Measurements from ENCODE around the gene ZC2HC1C. TPM values are rescaled to one million over a fixed set of nuclear protein-coding genes. Genes with fewer than 3 reads are reported as not detected.

Gene ZC2HC1C
- total RNA-seq, 1 experiment from 2014 or later, result 1.4 TPM

DNA sequence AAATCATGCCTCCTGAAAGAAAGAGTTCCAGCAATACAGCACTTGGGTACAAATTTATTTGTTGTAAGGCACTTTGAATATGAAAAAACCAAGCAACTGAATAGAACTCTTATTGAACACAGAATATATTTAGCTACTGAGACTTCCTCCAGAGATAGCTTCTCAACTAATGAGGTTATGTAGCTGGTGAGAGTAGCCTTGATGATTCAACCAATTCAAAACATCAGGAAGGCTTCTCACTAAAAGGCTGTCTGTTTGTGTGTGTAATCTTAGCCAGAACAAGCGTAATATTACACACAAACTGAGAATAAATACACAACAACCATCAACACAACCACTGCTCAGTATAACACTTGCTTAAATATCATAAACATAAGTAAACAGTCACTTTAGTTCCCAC is 46.3 kb upstream of the ZC2HC1C start:
- Histone ChIP-seq H3K27ac (ENCODE audit: insufficient read length, low read depth, low read length) (no peak overlapping the region), H3K27me3 (ENCODE audit: insufficient read depth, low read length) (no peaks in the 10 kb centered on the region), H2BK120ac (ENCODE audit: low read depth, low read length, poor library complexity, severe bottlenecking) (no peak overlapping the region), H4K20me1 (ENCODE audit: control insufficient read depth, insufficient read depth, insufficient read length) (no peaks in the 10 kb centered on the region), H3T11ph (ENCODE audit: low read length) (no peak overlapping the region), H2AK5ac (ENCODE audit: insufficient read length, low read length) (no peak overlapping the region), H2BK20ac (ENCODE audit: low read depth, low read length, poor library complexity, severe bottlenecking) (no peak overlapping the region), H4K91ac (ENCODE audit: insufficient read length, low read depth, low read length) (no peak overlapping the region), H3K18ac (ENCODE audit: insufficient read length, low read depth, low read length) (no peak overlapping the region), H3K79me2 (ENCODE audit: insufficient read depth, low read length) (no peaks in the 10 kb centered on the region), H3K79me1 (ENCODE audit: insufficient read depth, low read depth, low read length, poor library complexity, severe bottlenecking) (no peaks in the 10 kb centered on the region), H4K5ac (ENCODE audit: insufficient read length, low read depth, low read length) (no peak overlapping the region), H2BK15ac (ENCODE audit: low read depth, low read length) (no peak overlapping the region), H3K9me3 (ENCODE audit: control insufficient read depth, low read depth, low read length) (no peaks in the 10 kb centered on the region), H2AFZ (ENCODE audit: low read length) (no peak overlapping the region), H2BK12ac (ENCODE audit: insufficient read length, low read depth, low read length) (no peak overlapping the region), H3K23ac (ENCODE audit: insufficient read length, low read depth, low read length) (no peak overlapping the region), H3K4ac (ENCODE audit: low read depth, low read length) (no peak overlapping the region), H3K14ac (ENCODE audit: insufficient read depth, low read length) (no peak overlapping the region), H3K9ac (ENCODE audit: extremely low read depth, insufficient read length, low read length) (no peak overlapping the region), H3K56ac (ENCODE audit: insufficient read length, low read depth, low read length) (no peak overlapping the region), H3K4me1 (ENCODE audit: insufficient read depth, low read length) (no peaks in the 10 kb centered on the region), H3K4me2 (ENCODE audit: insufficient read depth, insufficient read length, low read length) (no peak overlapping the region), H2BK5ac (ENCODE audit: insufficient read length, low read length) (no peak overlapping the region), H4K8ac (replicated peaks; ENCODE audit: insufficient read length, low read depth, low read length) (no peak overlapping the region), H3K23me2 (ENCODE audit: insufficient read length, low read depth, low read length, poor library complexity, severe bottlenecking) (no peaks in the 10 kb centered on the region)
- Mint-ChIP-seq H3K4me3 (no peak overlapping the region), H3K36me3 (ENCODE audit: insufficient read depth in 1 of 3, low read depth in 3 of 3) (peaks cover 0 to 41% (median 24%) of the 10 kb centered on the region in 3 experiments; a peak in 5 of 7 replicates), H3K27me3 (ENCODE audit: low read depth) (no peaks in the 10 kb centered on the region), H3K4me1 (no peaks in the 10 kb centered on the region), H3K9me3 (no peaks in the 10 kb centered on the region), H3K27ac (no peak overlapping the region)
- no CpG with 5 or more reads among the region's 1 CpG for WGBS (ENCODE audit: extremely low coverage, insufficient read length, low lambda C conversion rate)
- TF ChIP-seq, protein P1, sequence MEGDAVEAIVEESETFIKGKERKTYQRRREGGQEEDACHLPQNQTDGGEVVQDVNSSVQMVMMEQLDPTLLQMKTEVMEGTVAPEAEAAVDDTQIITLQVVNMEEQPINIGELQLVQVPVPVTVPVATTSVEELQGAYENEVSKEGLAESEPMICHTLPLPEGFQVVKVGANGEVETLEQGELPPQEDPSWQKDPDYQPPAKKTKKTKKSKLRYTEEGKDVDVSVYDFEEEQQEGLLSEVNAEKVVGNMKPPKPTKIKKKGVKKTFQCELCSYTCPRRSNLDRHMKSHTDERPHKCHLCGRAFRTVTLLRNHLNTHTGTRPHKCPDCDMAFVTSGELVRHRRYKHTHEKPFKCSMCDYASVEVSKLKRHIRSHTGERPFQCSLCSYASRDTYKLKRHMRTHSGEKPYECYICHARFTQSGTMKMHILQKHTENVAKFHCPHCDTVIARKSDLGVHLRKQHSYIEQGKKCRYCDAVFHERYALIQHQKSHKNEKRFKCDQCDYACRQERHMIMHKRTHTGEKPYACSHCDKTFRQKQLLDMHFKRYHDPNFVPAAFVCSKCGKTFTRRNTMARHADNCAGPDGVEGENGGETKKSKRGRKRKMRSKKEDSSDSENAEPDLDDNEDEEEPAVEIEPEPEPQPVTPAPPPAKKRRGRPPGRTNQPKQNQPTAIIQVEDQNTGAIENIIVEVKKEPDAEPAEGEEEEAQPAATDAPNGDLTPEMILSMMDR (conservative IDR thresholded peaks at IDR 0.05), result no peak
- DNase-seq, result no peak
